Measurements from ENCODE around the gene CD1C. TPM values are rescaled to one million over a fixed set of nuclear protein-coding genes. Genes with fewer than 3 reads are reported as not detected.

Gene CD1C
- total RNA-seq, 5 donors from 2014 or later (not counting 1 experiment from before 2014, with no cell fraction given): 0.26 to 1.4 (median 0.70) TPM

DNA sequence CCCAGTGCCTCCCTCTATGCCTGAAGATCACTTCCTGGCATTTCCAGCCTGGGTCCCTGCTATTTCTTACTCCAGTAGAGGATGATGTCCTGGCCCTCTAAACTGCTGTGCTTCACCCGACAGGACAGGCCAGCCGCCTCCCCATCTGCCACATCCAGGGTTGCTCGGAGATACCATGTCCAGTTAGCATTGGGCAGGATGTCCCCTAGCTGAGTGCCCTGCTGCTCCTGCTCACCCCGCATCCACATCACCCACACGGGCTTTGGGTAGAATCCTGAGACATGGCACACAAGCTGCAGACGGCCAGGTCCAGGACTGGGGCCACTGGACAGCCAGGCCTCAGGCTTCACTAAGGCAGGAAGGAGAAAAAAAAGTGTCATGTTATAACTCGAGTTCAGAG, 39.6 kb downstream of the CD1C start:
- 83% methylated on average over 2 of the region's 7 CpGs for WGBS (ENCODE audit: insufficient coverage)
- POLR2A ChIA-PET: no interaction called here

DNA sequence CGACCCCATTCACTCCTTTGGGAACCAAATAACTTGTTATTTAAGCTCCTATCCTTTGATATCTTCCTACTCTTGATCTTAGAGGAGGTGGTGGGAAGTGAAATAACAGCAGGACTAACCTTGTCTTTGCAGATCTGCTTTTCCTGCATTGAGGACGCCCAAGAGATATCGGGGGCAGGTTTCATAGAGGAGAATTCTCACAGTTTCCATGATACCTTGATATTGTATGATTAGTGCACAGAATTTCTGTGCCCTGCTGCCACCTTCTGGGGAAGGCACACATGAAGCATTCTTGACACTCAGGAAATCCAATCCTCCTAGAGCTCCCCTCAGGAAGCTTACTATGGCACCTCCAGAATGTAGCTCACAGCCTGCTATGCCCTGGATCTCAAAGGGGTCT, 40.0 kb downstream of the CD1C start:
- no peak overlapping the region for H3K27ac ChIP-seq (ENCODE audit: low read length)
- no CpG with 5 or more reads among the region's 3 CpGs for WGBS (ENCODE audit: insufficient coverage)
- Mint-ChIP-seq H3K27ac (no peak overlapping the region), H3K4me1 (peaks cover 13 to 17% (median 15%) of the 10 kb centered on the region in 3 donors), H3K9me3 (no peaks in the 10 kb centered on the region), H3K4me3 (no peak overlapping the region), H3K27me3 (peaks cover 13 to 17% of the 10 kb centered on the region in 2 donors), H3K36me3 (no peaks in the 10 kb centered on the region)
- peaks cover 0 to 7% of the 10 kb centered on the region in 2 experiments for H3K27me3 ChIP-seq (replicated peaks in 1 of 2; ENCODE audit: control insufficient read depth in 2 of 2, extremely low read depth in 1 of 2, insufficient read depth in 2 of 2, low read length in 1 of 2)
- POLR2A ChIA-PET: no interaction called here
- CTCF ChIA-PET: interaction anchor here in 1 of 2 donors (1.5 kb wide), 1 partner anchor 126 kb away, joined by 11 read pairs; no protein-coding TSS in a partner anchor
- DNase-seq (peak in 4 of 35 experiments; percentile 2 to 32 (median 4)), ATAC-seq (replicated peaks in 1 of 4) (no peak)
- no peaks in the 10 kb centered on the region for H3K36me3 ChIP-seq (ENCODE audit: control insufficient read depth in 2 of 2, extremely low read depth in 1 of 2, insufficient read depth in 1 of 2, low read length in 1 of 2)
- H3K4me3 ChIP-seq (ENCODE audit: control insufficient read depth in 1 of 2, extremely low read depth in 1 of 2, low read length in 1 of 2): no peak overlapping the region
- no peaks in the 10 kb centered on the region for H3K9me3 ChIP-seq
- peaks cover 0 to 17% of the 10 kb centered on the region in 2 experiments for H3K4me1 ChIP-seq (ENCODE audit: control insufficient read depth in 1 of 2, extremely low read depth in 1 of 2, insufficient read depth in 2 of 2, low read length in 2 of 2)

More for the DNA sequence above, 39.6 kb downstream of the CD1C start:
- Mint-ChIP-seq H3K4me1 (peaks cover 9 to 13% (median 11%) of the 10 kb centered on the region in 3 donors), H3K36me3 (no peaks in the 10 kb centered on the region), H3K4me3 (no peak overlapping the region), H3K9me3 (no peaks in the 10 kb centered on the region), H3K27me3 (peaks cover 16% of the 10 kb centered on the region in 2 donors), H3K27ac (no peak overlapping the region)
- no peak overlapping the region for H3K4me3 ChIP-seq (ENCODE audit: control insufficient read depth in 1 of 2, extremely low read depth in 1 of 2, low read length in 1 of 2)
- no peaks in the 10 kb centered on the region for H3K36me3 ChIP-seq (ENCODE audit: control insufficient read depth in 2 of 2, extremely low read depth in 1 of 2, insufficient read depth in 1 of 2, low read length in 1 of 2)
- H3K27me3 ChIP-seq (replicated peaks in 1 of 2; ENCODE audit: control insufficient read depth in 2 of 2, extremely low read depth in 1 of 2, insufficient read depth in 2 of 2, low read length in 1 of 2): peaks cover 0 to 7% of the 10 kb centered on the region in 2 experiments
- DNase-seq (no peak), ATAC-seq (replicated peaks in 1 of 4) (no peak)
- no peak overlapping the region for H3K27ac ChIP-seq (ENCODE audit: low read length)
- H3K4me1 ChIP-seq (ENCODE audit: control insufficient read depth in 1 of 2, extremely low read depth in 1 of 2, insufficient read depth in 2 of 2, low read length in 2 of 2): peaks cover 0 to 14% of the 10 kb centered on the region in 2 experiments
- no peaks in the 10 kb centered on the region for H3K9me3 ChIP-seq
- CTCF ChIA-PET: interaction anchor here in 1 of 2 donors (1.5 kb wide), 1 partner anchor 125 kb away, joined by 11 read pairs; no protein-coding TSS in a partner anchor

GRCh38 chr1:158330391-158331105, 40.8 kb downstream of the CD1C start:
- no peaks in the 10 kb centered on the region for H3K36me3 ChIP-seq (ENCODE audit: control insufficient read depth in 2 of 2, extremely low read depth in 1 of 2, insufficient read depth in 1 of 2, low read length in 1 of 2)
- DNase-seq (no peak), ATAC-seq (replicated peaks in 1 of 4) (no peak)
- no peaks in the 10 kb centered on the region for H3K9me3 ChIP-seq
- H3K4me1 Mint-ChIP-seq: peaks cover 13 to 21% (median 18%) of the 10 kb centered on the region in 3 donors
- H3K27me3 ChIP-seq (replicated peaks in 1 of 2; ENCODE audit: control insufficient read depth in 2 of 2, extremely low read depth in 1 of 2, insufficient read depth in 2 of 2, low read length in 1 of 2): peaks cover 0 to 7% of the 10 kb centered on the region in 2 experiments
- WGBS (ENCODE audit: insufficient coverage): 56% methylated on average over 10 of the region's 11 CpGs
- H3K4me1 ChIP-seq (ENCODE audit: control insufficient read depth in 1 of 2, extremely low read depth in 1 of 2, insufficient read depth in 2 of 2, low read length in 2 of 2): peaks cover 0 to 17% of the 10 kb centered on the region in 2 experiments
- H3K9me3 Mint-ChIP-seq: no peaks in the 10 kb centered on the region
- no peak overlapping the region for H3K4me3 ChIP-seq (ENCODE audit: control insufficient read depth in 1 of 2, extremely low read depth in 1 of 2, low read length in 1 of 2)
- POLR2A ChIA-PET: no interaction called here
- no peak overlapping the region for H3K27ac Mint-ChIP-seq
- H3K27ac ChIP-seq (ENCODE audit: low read length): no peak overlapping the region
- no peak overlapping the region for H3K4me3 Mint-ChIP-seq
- H3K36me3 Mint-ChIP-seq: no peaks in the 10 kb centered on the region
- CTCF ChIA-PET: interaction anchor here in 1 of 2 donors (1.5 kb wide), 1 partner anchor 127 kb away, joined by 11 read pairs; no protein-coding TSS in a partner anchor
- peaks cover 13 to 18% of the 10 kb centered on the region in 2 donors for H3K27me3 Mint-ChIP-seq

DNA sequence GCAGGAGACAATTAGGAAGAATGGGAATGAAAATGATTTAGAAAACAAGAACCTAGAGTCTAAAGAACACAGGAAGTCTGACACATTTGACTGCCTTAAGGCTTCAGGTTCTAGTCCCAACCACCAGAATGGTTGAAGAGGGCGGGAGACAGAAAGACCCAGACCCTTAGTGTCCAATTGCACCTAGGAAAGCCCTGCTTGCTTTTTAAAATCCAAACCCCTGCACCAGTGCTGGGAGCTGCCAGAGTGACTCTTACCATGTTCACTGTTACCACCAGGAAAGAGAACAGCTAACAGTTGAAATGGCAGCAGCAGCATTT, 41.3 kb downstream of the CD1C start:
- H3K4me3 Mint-ChIP-seq: no peak overlapping the region
- Histone ChIP-seq H3K4me3 (ENCODE audit: control insufficient read depth in 1 of 2, extremely low read depth in 1 of 2, low read length in 1 of 2) (no peak overlapping the region), H3K27me3 (replicated peaks in 1 of 2; ENCODE audit: control insufficient read depth in 2 of 2, extremely low read depth in 1 of 2, insufficient read depth in 2 of 2, low read length in 1 of 2) (peaks cover 0 to 10% of the 10 kb centered on the region in 2 experiments), H3K9me3 (no peaks in the 10 kb centered on the region), H3K4me1 (ENCODE audit: control insufficient read depth in 1 of 2, extremely low read depth in 1 of 2, insufficient read depth in 2 of 2, low read length in 2 of 2) (peaks cover 1 to 17% of the 10 kb centered on the region in 2 experiments), H3K36me3 (ENCODE audit: control insufficient read depth in 2 of 2, extremely low read depth in 1 of 2, insufficient read depth in 1 of 2, low read length in 1 of 2) (no peaks in the 10 kb centered on the region), H3K27ac (ENCODE audit: low read length) (no peak overlapping the region)
- DNase-seq (no peak), ATAC-seq (replicated peaks in 1 of 4) (no peak)
- WGBS (ENCODE audit: insufficient coverage): 43% methylated on average over 1 of the region's 1 CpG
- peaks cover 13 to 18% of the 10 kb centered on the region in 2 donors for H3K27me3 Mint-ChIP-seq
- H3K27ac Mint-ChIP-seq: no peak overlapping the region
- no peaks in the 10 kb centered on the region for H3K36me3 Mint-ChIP-seq
- CTCF ChIA-PET: no interaction called here
- POLR2A ChIA-PET: no interaction called here
- peaks cover 14 to 21% (median 20%) of the 10 kb centered on the region in 3 donors for H3K4me1 Mint-ChIP-seq
- H3K9me3 Mint-ChIP-seq: no peaks in the 10 kb centered on the region

- no peak for DNase-seq
Measured at GRCh38 chr1:158331481-158332150, 41.9 kb downstream of the CD1C start, which contains the start of gene CD1B. Gene CD1B (minus strand): TSS chr1:158331531. CDS start chr1:158331423, 108 bp downstream.

GRCh38 chr1:158333405-158334155, 43.9 kb downstream of the CD1C start:
- Mint-ChIP-seq H3K27ac (no peak overlapping the region), H3K36me3 (no peaks in the 10 kb centered on the region), H3K4me3 (no peak overlapping the region), H3K27me3 (peaks cover 12 to 19% of the 10 kb centered on the region in 2 donors), H3K4me1 (peaks cover 14 to 28% (median 21%) of the 10 kb centered on the region in 3 donors), H3K9me3 (peaks cover 2 to 9% (median 5%) of the 10 kb centered on the region in 3 donors)
- ATAC-seq (replicated peaks in 1 of 4) (no peak), DNase-seq (no peak)
- ChIA-PET CTCF (no interaction called here), POLR2A (no interaction called here)
- Histone ChIP-seq H3K4me3 (ENCODE audit: control insufficient read depth in 1 of 2, extremely low read depth in 1 of 2, low read length in 1 of 2) (no peak overlapping the region), H3K27ac (ENCODE audit: low read length) (no peak overlapping the region), H3K9me3 (no peaks in the 10 kb centered on the region), H3K27me3 (replicated peaks in 1 of 2; ENCODE audit: control insufficient read depth in 2 of 2, extremely low read depth in 1 of 2, insufficient read depth in 2 of 2, low read length in 1 of 2) (peaks cover 0 to 14% of the 10 kb centered on the region in 2 experiments), H3K4me1 (ENCODE audit: control insufficient read depth in 1 of 2, extremely low read depth in 1 of 2, insufficient read depth in 2 of 2, low read length in 2 of 2) (peaks cover 6 to 17% of the 10 kb centered on the region in 2 experiments), H3K36me3 (ENCODE audit: control insufficient read depth in 2 of 2, extremely low read depth in 1 of 2, insufficient read depth in 1 of 2, low read length in 1 of 2) (no peaks in the 10 kb centered on the region)
- no CpG with 5 or more reads among the region's 8 CpGs for WGBS (ENCODE audit: insufficient coverage)

More at GRCh38 chr1:158331481-158332150, 41.9 kb downstream of the CD1C start, which contains the start of gene CD1B:
- no peaks in the 10 kb centered on the region for H3K36me3 ChIP-seq (ENCODE audit: control insufficient read depth in 2 of 2, extremely low read depth in 1 of 2, insufficient read depth in 1 of 2, low read length in 1 of 2)
- H3K4me3 ChIP-seq (ENCODE audit: control insufficient read depth in 1 of 2, extremely low read depth in 1 of 2, low read length in 1 of 2): no peak within 1 kb of the TSS
- Mint-ChIP-seq H3K36me3 (no peaks in the 10 kb centered on the region), H3K27me3 (peaks cover 13 to 18% of the 10 kb centered on the region in 2 donors), H3K27ac (no peak within 1 kb of the TSS), H3K9me3 (no peaks in the 10 kb centered on the region), H3K4me1 (peaks cover 14 to 25% (median 21%) of the 10 kb centered on the region in 3 donors), H3K4me3 (no peak within 1 kb of the TSS)
- POLR2A ChIA-PET: no interaction called here
- no peak for ATAC-seq (replicated peaks in 1 of 4)
- H3K27ac ChIP-seq (ENCODE audit: low read length): no peak within 1 kb of the TSS
- H3K9me3 ChIP-seq: no peaks in the 10 kb centered on the region
- no CpG with 5 or more reads among the region's 2 CpGs for WGBS (ENCODE audit: insufficient coverage)
- peaks cover 0 to 14% of the 10 kb centered on the region in 2 experiments for H3K27me3 ChIP-seq (replicated peaks in 1 of 2; ENCODE audit: control insufficient read depth in 2 of 2, extremely low read depth in 1 of 2, insufficient read depth in 2 of 2, low read length in 1 of 2)
- H3K4me1 ChIP-seq (ENCODE audit: control insufficient read depth in 1 of 2, extremely low read depth in 1 of 2, insufficient read depth in 2 of 2, low read length in 2 of 2): peaks cover 6 to 17% of the 10 kb centered on the region in 2 experiments
- CTCF ChIA-PET: no interaction called here
